GM12873 (cell line): ENCODE data around the gene RAPGEF4.

ENCODE experiments used
- TF ChIP-seq, protein P1 (sequence below): IDR thresholded peaks from 2 replicates; pipeline ENCODE4 v1.5.1; 2012; ENCODE audit warnings: low read depth, mild to moderate bottlenecking, moderate library complexity, low read length, control low read depth; ENCODE audit not compliant: insufficient read depth; ENCODE audit errors: missing control alignments

The RAPGEF4 gene

DNA sequence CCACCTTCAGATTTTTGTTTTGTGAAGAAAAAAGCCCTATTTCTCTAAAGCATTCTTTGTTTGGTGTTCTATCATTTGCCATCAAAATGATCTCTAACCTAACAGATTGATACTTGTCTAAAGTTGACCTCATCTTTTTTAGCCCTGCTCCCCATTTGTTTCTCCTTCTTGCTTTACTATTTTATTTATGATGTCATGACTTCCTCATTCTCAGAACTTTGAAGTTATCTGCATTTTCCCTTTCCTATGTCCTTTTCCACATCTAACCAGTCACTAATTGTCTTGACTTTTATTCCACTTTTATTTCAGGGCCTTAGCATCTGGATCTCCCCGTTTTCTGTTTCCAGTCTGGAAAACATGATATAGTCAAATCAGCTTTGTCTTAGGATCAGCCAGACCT is 8.3 kb downstream of the RAPGEF4 start:
- TF ChIP-seq, protein P1, sequence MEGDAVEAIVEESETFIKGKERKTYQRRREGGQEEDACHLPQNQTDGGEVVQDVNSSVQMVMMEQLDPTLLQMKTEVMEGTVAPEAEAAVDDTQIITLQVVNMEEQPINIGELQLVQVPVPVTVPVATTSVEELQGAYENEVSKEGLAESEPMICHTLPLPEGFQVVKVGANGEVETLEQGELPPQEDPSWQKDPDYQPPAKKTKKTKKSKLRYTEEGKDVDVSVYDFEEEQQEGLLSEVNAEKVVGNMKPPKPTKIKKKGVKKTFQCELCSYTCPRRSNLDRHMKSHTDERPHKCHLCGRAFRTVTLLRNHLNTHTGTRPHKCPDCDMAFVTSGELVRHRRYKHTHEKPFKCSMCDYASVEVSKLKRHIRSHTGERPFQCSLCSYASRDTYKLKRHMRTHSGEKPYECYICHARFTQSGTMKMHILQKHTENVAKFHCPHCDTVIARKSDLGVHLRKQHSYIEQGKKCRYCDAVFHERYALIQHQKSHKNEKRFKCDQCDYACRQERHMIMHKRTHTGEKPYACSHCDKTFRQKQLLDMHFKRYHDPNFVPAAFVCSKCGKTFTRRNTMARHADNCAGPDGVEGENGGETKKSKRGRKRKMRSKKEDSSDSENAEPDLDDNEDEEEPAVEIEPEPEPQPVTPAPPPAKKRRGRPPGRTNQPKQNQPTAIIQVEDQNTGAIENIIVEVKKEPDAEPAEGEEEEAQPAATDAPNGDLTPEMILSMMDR: no peak

DNA sequence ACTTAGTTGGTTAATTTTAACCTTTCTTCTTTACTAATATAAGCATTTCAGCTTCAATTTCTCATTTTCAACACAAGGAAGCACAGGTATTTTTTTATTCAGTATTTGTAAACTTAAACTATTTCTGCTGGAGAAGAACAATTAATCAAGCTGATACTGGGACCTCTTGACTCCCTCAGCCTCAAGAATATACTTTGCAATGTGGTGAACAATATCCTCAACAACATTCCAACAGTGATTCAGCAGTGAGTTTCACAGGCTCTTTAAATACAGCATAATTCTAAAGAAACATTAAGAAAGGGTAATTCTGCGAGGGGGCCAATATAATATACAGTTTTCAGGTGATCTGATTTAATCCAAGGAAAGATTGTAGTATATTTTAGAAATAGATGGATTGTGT is 10.0 kb downstream of the RAPGEF4 start:
- TF ChIP-seq, protein P1: no peak

DNA sequence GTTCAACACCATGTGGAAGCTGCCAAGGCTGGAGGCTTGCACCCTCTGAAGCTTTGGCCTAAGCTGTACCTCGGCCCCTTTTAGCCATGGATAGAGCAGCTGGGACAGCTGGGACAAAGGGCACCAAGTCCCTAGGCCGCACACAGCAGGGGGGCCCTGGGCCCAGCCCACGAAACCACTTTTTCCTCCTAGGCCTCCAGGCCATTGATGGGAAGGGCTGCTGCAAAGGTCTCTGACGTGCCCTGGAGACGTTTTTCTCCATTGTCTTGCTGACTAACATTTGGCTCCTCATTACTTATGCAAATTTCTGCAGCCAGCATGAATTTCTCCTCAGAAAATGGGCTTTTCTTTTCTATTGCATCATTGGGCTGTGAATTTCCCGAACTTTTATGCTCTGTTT is 13.7 kb downstream of the RAPGEF4 start:
- TF ChIP-seq, protein P1: no peak

- TF ChIP-seq, protein P1: no peak
Observed at GRCh38 chr2:172751564-172751963, 15.9 kb downstream of the RAPGEF4 start.

GRCh38 chr2:172753610-172754009 is 18.0 kb downstream of the RAPGEF4 start:
- TF ChIP-seq, protein P1: no peak

DNA sequence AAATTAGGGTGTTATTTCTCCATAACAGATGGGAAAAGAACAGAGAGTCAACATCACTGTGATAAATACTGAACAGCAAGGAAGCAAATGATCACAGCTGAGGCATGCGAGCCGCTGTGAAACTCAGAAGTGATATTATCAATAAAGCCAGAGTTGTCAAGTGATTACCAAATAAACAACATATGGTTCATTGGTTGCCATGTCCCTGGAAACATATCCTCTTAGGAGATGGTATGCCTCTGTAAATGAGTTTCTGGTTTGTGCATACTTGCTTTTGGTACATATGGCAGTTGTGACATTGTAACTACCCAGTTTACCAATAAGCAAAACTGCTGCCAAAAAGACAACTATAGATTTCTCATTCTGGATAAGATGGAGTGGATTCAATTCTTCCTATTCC is 23.8 kb downstream of the RAPGEF4 start:
- TF ChIP-seq, protein P1: no peak

DNA sequence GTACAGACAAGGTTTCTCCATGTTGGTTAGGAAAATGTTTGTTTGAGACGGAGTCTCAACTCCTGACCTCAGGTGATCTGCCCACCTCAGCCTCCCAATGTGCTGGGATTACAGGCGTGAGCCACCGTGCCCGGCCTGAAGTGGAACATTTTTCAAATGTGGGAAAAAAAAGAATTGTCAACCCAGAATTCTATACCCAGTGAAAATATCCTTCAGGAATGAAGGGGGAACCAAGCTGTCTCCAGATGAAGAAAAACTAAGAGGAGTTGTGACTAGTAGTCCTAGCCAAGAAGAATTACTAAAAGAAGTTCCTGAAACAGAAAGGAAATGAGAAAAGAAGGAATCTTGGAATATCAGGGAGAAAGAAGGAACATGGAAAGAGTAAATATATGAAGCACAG is 25.7 kb downstream of the RAPGEF4 start:
- TF ChIP-seq, protein P1: no peak
